H1 (cell line): ENCODE measurements around the gene INF2. TPM values are rescaled to one million over a fixed set of nuclear protein-coding genes. Genes with fewer than 3 reads are reported as not detected.

Experiments used
- CTCF ChIA-PET: fragments of 300-600 bp; sonication (Branson Sonifier 250); formaldehyde crosslinking; loops from one replicate; lab custom pipeline; 2021; ENCODE audit not compliant: partially characterized antibody; lab: Charles Lee
- POLR2A ChIA-PET: fragments of 300-600 bp; sonication (Branson Sonifier 250); formaldehyde crosslinking; loops from one replicate; lab custom pipeline; 2021; ENCODE audit warnings: inconsistent platforms; ENCODE audit not compliant: partially characterized antibody; lab: Charles Lee
- DNase-seq, 2 experiments: peaks; one replicate each; pipeline versions ENCODE4 v3.0.0 to v3.0.0-alpha.2; 2010 to 2022; ENCODE audit warnings: low spot score in 2 of 2, low read depth in 1 of 2, mixed read lengths in 1 of 2
- FAIRE-seq: peaks from 2 replicates; lab custom pipeline; 2011; peaks lifted over from hg19 to GRCh38; lab: Jason Lieb, UNC
- H2AFZ ChIP-seq: 2 replicates; pipeline ENCODE4 v1.8.1; 2012; ENCODE audit warnings: low read length, inconsistent platforms
- H2AK5ac ChIP-seq: 2 replicates; pipeline ENCODE4 v1.6.1; 2013; ENCODE audit warnings: low read depth, low read length
- H2BK120ac ChIP-seq: replicated peaks from 2 replicates; pipeline ENCODE3; 2013; ENCODE audit warnings: low read depth, low read length, inconsistent platforms
- H2BK12ac ChIP-seq: 2 replicates; pipeline ENCODE4 v1.6.1; 2013; ENCODE audit warnings: low read depth, low read length
- H2BK15ac ChIP-seq: 2 replicates; pipeline ENCODE4 v1.6.1; 2013; ENCODE audit warnings: low read length
- H2BK20ac ChIP-seq: 2 replicates; pipeline ENCODE4 v1.6.1; 2013; ENCODE audit warnings: low read length
- H2BK5ac ChIP-seq: 2 replicates; pipeline ENCODE4 v1.6.1; 2013; ENCODE audit warnings: low read depth, low read length
- H3K14ac ChIP-seq: 2 replicates; pipeline ENCODE4 v1.6.1; 2013; ENCODE audit warnings: inconsistent platforms; ENCODE audit not compliant: insufficient read length
- H3K18ac ChIP-seq: 2 replicates; pipeline ENCODE4 v1.6.1; 2013; ENCODE audit warnings: low read length; ENCODE audit errors: extremely low read depth
- H3K23ac ChIP-seq: 2 replicates; pipeline ENCODE4 v1.6.1; 2013; ENCODE audit warnings: inconsistent platforms; ENCODE audit not compliant: insufficient read length
- H3K23me2 ChIP-seq: 2 replicates; pipeline ENCODE4 v1.6.1; 2013; ENCODE audit warnings: low read depth, low read length
- H3K27ac ChIP-seq: 2 replicates; pipeline ENCODE4 v1.6.1; 2011; ENCODE audit warnings: low read depth, low read length, inconsistent platforms
- H3K27me3 ChIP-seq, 4 experiments: replicated peaks in 1 of 4; 1 replicate in 1 of 4; 2 replicates in 3 of 4; pipeline versions ENCODE4 v1.6.1 to v1.8.1; 2011 to 2013; ENCODE audit warnings: low read length in 3 of 4, mild to moderate bottlenecking in 3 of 4, inconsistent platforms in 2 of 4, mixed read lengths in 2 of 4, moderate library complexity in 1 of 4; ENCODE audit not compliant: control insufficient read depth in 3 of 4, insufficient read depth in 3 of 4; ENCODE audit errors: extremely low read depth in 1 of 4
- H3K36me3 ChIP-seq, 4 experiments: 2 replicates each; pipeline versions ENCODE4 v1.6.1 to v1.8.1; 2011 to 2013; ENCODE audit warnings: mild to moderate bottlenecking in 4 of 4, low read length in 3 of 4, moderate library complexity in 2 of 4, control low read depth in 1 of 4, inconsistent platforms in 1 of 4; ENCODE audit not compliant: insufficient read depth in 4 of 4, control insufficient read depth in 2 of 4
- H3K4ac ChIP-seq: replicated peaks from 2 replicates; pipeline ENCODE3; 2013; ENCODE audit warnings: low read length, low read depth, mixed read lengths, inconsistent platforms; ENCODE audit not compliant: insufficient read length
- H3K4me1 ChIP-seq, 4 experiments: replicated peaks in 1 of 4; 1 replicate in 1 of 4; 2 replicates in 3 of 4; pipeline versions ENCODE4 v1.6.1 to v1.8.1; 2011 to 2013; ENCODE audit warnings: low read length in 3 of 4, inconsistent platforms in 2 of 4, mixed read lengths in 1 of 4; ENCODE audit not compliant: insufficient read depth in 4 of 4, control insufficient read depth in 3 of 4
- H3K4me2 ChIP-seq, 2 experiments: 2 replicates each; pipeline versions ENCODE4 v1.6.1 to v1.8.1; 2011 to 2013; ENCODE audit warnings: low read depth in 2 of 2, low read length in 2 of 2, control low read depth in 1 of 2, inconsistent platforms in 1 of 2, mild to moderate bottlenecking in 1 of 2; ENCODE audit not compliant: insufficient read depth in 1 of 2
- H3K4me3 ChIP-seq, 4 experiments: fragments of 200-600, 300-600 bp in 1 of 4; sonication (generic), shearing (Covaris generic), sonication (Bioruptor Twin) in 1 of 4; 2 replicates each; pipeline versions ENCODE4 v1.5.1 to v1.8.1; 2011 to 2016; ENCODE audit warnings: low read length in 4 of 4, low read depth in 3 of 4, control low read depth in 2 of 4, inconsistent platforms in 2 of 4, mild to moderate bottlenecking in 2 of 4, mixed read lengths in 1 of 4, moderate library complexity in 1 of 4; ENCODE audit not compliant: insufficient read depth in 2 of 4; ENCODE audit errors: extremely low read depth in 1 of 4
- H3K56ac ChIP-seq: replicated peaks from 2 replicates; pipeline ENCODE3; 2013; ENCODE audit warnings: low read depth, mild to moderate bottlenecking, mixed read lengths, low read length, inconsistent platforms; ENCODE audit not compliant: insufficient read length
- H3K79me1 ChIP-seq: 2 replicates; pipeline ENCODE4 v1.6.1; 2013; ENCODE audit warnings: low read depth, low read length, control low read depth
- H3K79me2 ChIP-seq, 2 experiments: 2 replicates each; pipeline versions ENCODE4 v1.6.1 to v1.8.1; 2012 to 2013; ENCODE audit warnings: low read length in 2 of 2, mild to moderate bottlenecking in 2 of 2, inconsistent platforms in 1 of 2; ENCODE audit not compliant: insufficient read depth in 2 of 2, control insufficient read depth in 1 of 2
- H3K9ac ChIP-seq, 4 experiments: replicated peaks in 1 of 4; 1 replicate in 1 of 4; 2 replicates in 3 of 4; pipeline versions ENCODE4 v1.6.1 to v1.8.1; 2011 to 2013; ENCODE audit warnings: low read depth in 3 of 4, low read length in 3 of 4, control low read depth in 2 of 4, mild to moderate bottlenecking in 2 of 4, moderate library complexity in 2 of 4, inconsistent platforms in 1 of 4; ENCODE audit errors: extremely low read depth in 1 of 4
- H3K9me3 ChIP-seq, 2 experiments: 2 replicates each; pipeline versions ENCODE4 v1.6.1 to v1.8.1; 2012 to 2013; ENCODE audit warnings: mild to moderate bottlenecking in 2 of 2, moderate library complexity in 2 of 2, control low read depth in 1 of 2, inconsistent platforms in 1 of 2, low read depth in 1 of 2, low read length in 1 of 2, mixed read lengths in 1 of 2; ENCODE audit not compliant: insufficient read depth in 2 of 2
- H4K20me1 ChIP-seq, 2 experiments: replicated peaks in 1 of 2; 2 replicates each; pipeline versions ENCODE3 to v1.8.1; 2011 to 2013; ENCODE audit warnings: inconsistent platforms in 2 of 2, low read length in 2 of 2, mild to moderate bottlenecking in 1 of 2; ENCODE audit not compliant: insufficient read depth in 2 of 2, control insufficient read depth in 1 of 2
- H4K5ac ChIP-seq: 2 replicates; pipeline ENCODE4 v1.6.1; 2013; ENCODE audit warnings: low read length, low read depth, mixed read lengths, inconsistent platforms; ENCODE audit not compliant: insufficient read length
- H4K8ac ChIP-seq: 2 replicates; pipeline ENCODE4 v1.8.0; 2013; ENCODE audit warnings: mild to moderate bottlenecking, moderate library complexity, low read length, inconsistent platforms; ENCODE audit not compliant: insufficient read depth; ENCODE audit errors: extremely low read depth
- H4K91ac ChIP-seq: replicated peaks from 2 replicates; pipeline ENCODE3; 2013; ENCODE audit warnings: low read length, mixed read lengths, inconsistent platforms; ENCODE audit not compliant: insufficient read length
- POLR2AphosphoS5 ChIP-seq: IDR thresholded peaks from 2 replicates; pipeline ENCODE4 v1.6.1; 2011; ENCODE audit warnings: low read depth, low read length
- RAD21 ChIP-seq, 2 experiments: IDR thresholded peaks in 1 of 2; conservative IDR thresholded peaks in 1 of 2; 2 replicates each; pipeline ENCODE4 v1.6.1; 2011; ENCODE audit warnings: low read depth in 2 of 2, low read length in 2 of 2, improper control_type of control experiment in 1 of 2, inconsistent platforms in 1 of 2, mild to moderate bottlenecking in 1 of 2, moderate library complexity in 1 of 2
- WGBS, 2 experiments: shearing (Covaris generic) in 1 of 2; methylation state at CpG; one replicate each; pipeline versions ENCODE4 v1.1.6 to v1.1.7; 2013 to 2015; ENCODE audit warnings: low lambda C conversion rate in 2 of 2, mixed read lengths in 2 of 2, inconsistent platforms in 1 of 2, low coverage in 1 of 2, missing lambda C conversion rate in 1 of 2; ENCODE audit not compliant: insufficient replicate concordance in 2 of 2, insufficient coverage in 1 of 2, insufficient read length in 1 of 2; ENCODE audit errors: extremely low coverage in 1 of 2, missing lambda C conversion rate in 1 of 2; 5-methylcytosine and 5-hydroxymethylcytosine counted together
- polyA plus RNA-seq, 7 experiments: library from polyadenylated mRNA; depleted of rRNA in 3 of 7; stranded (reverse) in 5 of 7; unstranded in 2 of 7; fragments of >200 nt in 5 of 7; fragments of 200-250 nt in 2 of 7; gene quantifications; 1 replicate in 5 of 7; 2 replicates in 1 of 7; 4 replicates in 1 of 7; pipeline versions ENCODE4 v1.2.1 to v1.2.3, GENCODE V29; 2011 to 2013; ENCODE audit warnings: missing spikeins in 2 of 7, mixed read lengths in 2 of 7
- total RNA-seq: library from RNA; stranded (reverse); fragmentation: NEBNext Ultra II Directional; extraction: Animal tissue kit (Norgen Biotek cat#: 25700); gene quantifications from 2 replicates; pipeline ENCODE4 v1.2.1, GENCODE V29; 2021

Gene INF2
- total and polyA plus RNA-seq, 2 of the 8 experiments (the other 6 are each of a cell fraction or from before 2014, with no cell fraction given) = 29.1 to 59.5 TPM

DNA sequence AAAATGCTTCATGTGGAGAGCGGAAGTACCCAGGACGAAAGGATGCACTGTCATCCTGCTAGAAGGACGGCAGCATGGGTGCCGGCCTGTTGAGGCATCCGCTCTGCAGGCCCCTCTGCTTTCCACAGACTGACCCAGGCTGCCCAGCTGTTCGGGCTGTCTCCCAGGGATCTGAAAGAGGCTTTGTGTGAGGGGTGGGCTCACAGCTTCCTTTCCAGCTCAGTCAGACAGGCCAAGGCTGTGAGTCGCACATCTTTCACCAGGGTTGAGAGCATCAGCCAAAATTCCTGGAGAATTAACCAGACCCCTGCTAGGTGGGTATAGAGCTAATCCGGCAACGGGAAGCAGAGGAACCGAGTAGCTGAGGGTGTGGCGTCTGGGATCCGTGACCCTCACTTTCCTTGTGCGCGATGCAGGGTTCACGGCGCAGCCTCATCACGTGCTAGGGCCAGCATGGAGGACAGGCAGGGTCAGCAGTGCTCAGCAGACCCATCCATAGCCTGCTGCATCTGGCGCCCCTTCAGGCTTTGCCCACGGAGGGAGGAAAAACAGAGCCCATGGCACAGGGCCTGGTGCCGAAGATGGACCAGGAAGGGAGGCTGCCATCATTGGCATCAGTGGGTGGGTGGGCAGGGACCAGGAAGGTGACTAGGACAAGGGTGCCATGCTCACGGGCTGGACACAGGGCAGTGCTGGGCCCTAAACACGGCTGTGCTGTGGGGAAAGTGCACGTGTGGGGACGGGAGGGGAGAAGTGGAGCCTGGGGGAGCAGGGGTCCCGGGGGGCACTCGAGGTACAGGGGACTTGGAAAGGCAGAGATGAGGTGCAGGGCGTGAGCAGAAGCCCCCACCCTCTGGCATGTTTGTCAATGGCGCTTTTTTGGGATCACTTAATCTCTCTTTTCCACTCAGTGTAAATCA, 54.3 kb downstream of the INF2 start:
- H3K79me2 ChIP-seq = no peaks in the 10 kb centered on the region
- no peak overlapping the region for H3K4me3 ChIP-seq
- no peak overlapping the region for H4K91ac ChIP-seq
- H2BK15ac ChIP-seq = no peak overlapping the region
- no peak overlapping the region for H2BK5ac ChIP-seq
- H2BK20ac ChIP-seq = no peak overlapping the region
- H3K36me3 ChIP-seq = peaks cover 0 to 4% (median 0%) of the 10 kb centered on the region in 4 experiments; a peak in 1 of 8 replicates
- H4K5ac ChIP-seq = no peak overlapping the region
- no peak for FAIRE-seq
- no peak overlapping the region for H3K23ac ChIP-seq
- no peak overlapping the region for H4K8ac ChIP-seq
- no peak overlapping the region for H3K18ac ChIP-seq
- no peak overlapping the region for H3K9ac ChIP-seq
- H3K56ac ChIP-seq = no peak overlapping the region
- no peak overlapping the region for H2AFZ ChIP-seq
- no peaks in the 10 kb centered on the region for H3K23me2 ChIP-seq
- no peaks in the 10 kb centered on the region for H3K9me3 ChIP-seq
- no peak for DNase-seq
- no peak overlapping the region for H3K27ac ChIP-seq
- no peak overlapping the region for H2BK12ac ChIP-seq
- TF ChIP-seq RAD21 (IDR thresholded peaks at IDR 0.05 in 1 of 2, conservative IDR thresholded peaks at IDR 0.05 in 1 of 2; ENCODE audit: low read depth in 2 of 2, low read length in 2 of 2) = no peak
- no peak for TF ChIP-seq POLR2AphosphoS5
- 90% methylated on average over 23 of the region's 28 CpGs; no CpG with 5 or more reads in 1 of the 2 experiments for WGBS, 2 experiments
- H3K4me2 ChIP-seq = no peak overlapping the region
- POLR2A ChIA-PET = interaction anchor here (0.7 to 1.1 kb wide), 2 partner anchors 10 to 13 kb away, joined by 3 read pairs; no protein-coding TSS in a partner anchor
- no peaks in the 10 kb centered on the region for H3K79me1 ChIP-seq
- no peaks in the 10 kb centered on the region for H3K4me1 ChIP-seq
- H2AK5ac ChIP-seq = no peak overlapping the region
- H3K27me3 ChIP-seq = peaks cover 0 to 2% (median 0%) of the 10 kb centered on the region in 4 experiments; a peak in 1 of 7 replicates
- H3K14ac ChIP-seq = no peak overlapping the region
- CTCF ChIA-PET = interaction anchor here (4.3 kb wide), 1 partner anchor 11 kb away, joined by 18 read pairs; no protein-coding TSS in a partner anchor
- no peak overlapping the region for H3K4ac ChIP-seq
- H4K20me1 ChIP-seq = peaks cover 0 to 6% of the 10 kb centered on the region in 2 experiments
- H2BK120ac ChIP-seq = no peak overlapping the region
